GM10248 (cell line): Measurements from ENCODE around the gene CRYGC.
"Not testable (repeated sequence)": the region's sequence is repeated elsewhere in the genome, so short reads cannot be mapped to it uniquely, and the experiment has no call there.

Source experiments
- CTCF ChIA-PET: fragments of 300-600 bp; sonication (Branson Sonifier 250); formaldehyde crosslinking; extraction: SDS; loops from one replicate; lab custom pipeline; 2021; ENCODE audit warnings: antibody characterized with exemption; lab: Yijun Ruan, JAX
- POLR2A ChIA-PET: fragments of 350-650 bp; sonication (Branson Sonifier 250); formaldehyde crosslinking; extraction: SDS; loops from one replicate; lab custom pipeline; 2020; ENCODE audit warnings: antibody characterized with exemption; lab: Yijun Ruan, JAX
- DNase-seq: peaks from one replicate; pipeline ENCODE4 v3.0.0; 2012; ENCODE audit errors: extremely low spot score
- TF ChIP-seq, protein P1 (sequence below): IDR thresholded peaks from 2 replicates; pipeline ENCODE4 v1.5.1; 2012; ENCODE audit warnings: mild to moderate bottlenecking, low read depth; ENCODE audit errors: extremely low read depth, missing control alignments, control extremely low read depth

CRYGC gene

DNA sequence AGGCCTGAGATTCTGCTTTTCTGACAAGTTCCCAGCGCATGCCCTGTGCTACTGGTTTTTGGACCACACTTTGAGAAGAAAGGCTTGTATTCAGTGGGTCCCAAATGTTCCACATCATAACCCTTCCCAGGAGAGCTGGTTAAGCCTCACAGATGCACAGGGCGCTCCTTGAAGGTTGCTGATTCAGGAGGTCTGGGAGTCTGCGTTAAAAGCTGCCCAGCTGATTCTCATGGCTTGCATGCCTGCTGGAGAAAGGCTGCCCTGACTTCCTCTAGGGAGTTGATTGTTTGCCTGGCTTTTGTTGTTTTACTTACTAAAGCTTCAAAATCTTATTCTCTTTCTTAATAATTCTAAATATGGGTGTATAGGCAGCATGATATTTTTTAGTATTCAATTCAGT, 26.0 kb downstream of the CRYGC start:
- TF ChIP-seq, protein P1, sequence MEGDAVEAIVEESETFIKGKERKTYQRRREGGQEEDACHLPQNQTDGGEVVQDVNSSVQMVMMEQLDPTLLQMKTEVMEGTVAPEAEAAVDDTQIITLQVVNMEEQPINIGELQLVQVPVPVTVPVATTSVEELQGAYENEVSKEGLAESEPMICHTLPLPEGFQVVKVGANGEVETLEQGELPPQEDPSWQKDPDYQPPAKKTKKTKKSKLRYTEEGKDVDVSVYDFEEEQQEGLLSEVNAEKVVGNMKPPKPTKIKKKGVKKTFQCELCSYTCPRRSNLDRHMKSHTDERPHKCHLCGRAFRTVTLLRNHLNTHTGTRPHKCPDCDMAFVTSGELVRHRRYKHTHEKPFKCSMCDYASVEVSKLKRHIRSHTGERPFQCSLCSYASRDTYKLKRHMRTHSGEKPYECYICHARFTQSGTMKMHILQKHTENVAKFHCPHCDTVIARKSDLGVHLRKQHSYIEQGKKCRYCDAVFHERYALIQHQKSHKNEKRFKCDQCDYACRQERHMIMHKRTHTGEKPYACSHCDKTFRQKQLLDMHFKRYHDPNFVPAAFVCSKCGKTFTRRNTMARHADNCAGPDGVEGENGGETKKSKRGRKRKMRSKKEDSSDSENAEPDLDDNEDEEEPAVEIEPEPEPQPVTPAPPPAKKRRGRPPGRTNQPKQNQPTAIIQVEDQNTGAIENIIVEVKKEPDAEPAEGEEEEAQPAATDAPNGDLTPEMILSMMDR, result no peak
- no peak for DNase-seq
- POLR2A ChIA-PET, result no interaction called here
- CTCF ChIA-PET, result no interaction called here

DNA sequence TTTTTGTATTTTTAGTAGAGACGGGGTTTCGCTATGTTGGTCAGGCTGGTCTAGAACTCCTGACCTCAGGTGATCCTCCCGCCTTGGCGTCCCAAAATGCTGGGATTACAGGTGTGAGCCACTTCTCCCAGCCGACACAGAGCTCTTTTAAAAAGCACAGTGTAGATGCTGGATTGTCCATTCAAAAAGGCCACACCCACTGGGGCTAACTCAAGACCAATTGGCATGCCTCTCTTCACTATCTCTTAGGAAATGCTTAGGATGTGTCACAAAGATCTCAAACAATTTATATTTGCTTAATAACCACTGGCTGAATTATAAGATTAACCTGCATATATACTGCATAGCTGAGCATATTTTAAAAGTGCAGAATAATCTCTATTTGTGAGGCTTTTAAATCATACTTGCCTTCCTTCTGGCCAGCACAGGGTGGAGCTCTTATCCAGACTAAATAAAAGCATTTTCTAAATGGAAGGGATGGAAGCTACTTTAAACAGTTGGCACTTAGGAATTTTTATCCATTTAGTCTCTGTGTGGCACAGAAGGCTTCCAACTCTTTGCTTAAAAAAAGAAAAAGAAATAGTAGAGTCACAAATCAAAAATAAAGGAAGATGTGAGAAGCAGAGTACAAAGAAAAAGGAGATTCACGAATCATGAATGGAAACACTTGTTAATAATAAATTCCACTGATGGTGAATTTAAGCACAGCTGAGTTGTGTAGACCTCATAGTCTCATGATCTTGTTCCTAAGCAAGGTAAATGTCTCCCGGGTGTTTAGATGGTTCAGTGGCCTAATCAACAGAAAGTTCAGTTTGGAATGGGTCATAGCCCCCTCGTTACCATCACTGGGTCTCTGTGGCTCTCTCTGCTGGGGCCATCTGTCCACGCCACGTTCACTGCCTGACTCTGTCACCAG, 27.7 kb downstream of the CRYGC start:
- TF ChIP-seq, protein P1, result peak; percentile 5
- DNase-seq, result no peak
- CTCF ChIA-PET, result no interaction called here
- POLR2A ChIA-PET, result interaction anchor here (0.6 kb wide), 1 partner anchor 126 kb away, joined by 7 read pairs; no protein-coding TSS in a partner anchor

DNA sequence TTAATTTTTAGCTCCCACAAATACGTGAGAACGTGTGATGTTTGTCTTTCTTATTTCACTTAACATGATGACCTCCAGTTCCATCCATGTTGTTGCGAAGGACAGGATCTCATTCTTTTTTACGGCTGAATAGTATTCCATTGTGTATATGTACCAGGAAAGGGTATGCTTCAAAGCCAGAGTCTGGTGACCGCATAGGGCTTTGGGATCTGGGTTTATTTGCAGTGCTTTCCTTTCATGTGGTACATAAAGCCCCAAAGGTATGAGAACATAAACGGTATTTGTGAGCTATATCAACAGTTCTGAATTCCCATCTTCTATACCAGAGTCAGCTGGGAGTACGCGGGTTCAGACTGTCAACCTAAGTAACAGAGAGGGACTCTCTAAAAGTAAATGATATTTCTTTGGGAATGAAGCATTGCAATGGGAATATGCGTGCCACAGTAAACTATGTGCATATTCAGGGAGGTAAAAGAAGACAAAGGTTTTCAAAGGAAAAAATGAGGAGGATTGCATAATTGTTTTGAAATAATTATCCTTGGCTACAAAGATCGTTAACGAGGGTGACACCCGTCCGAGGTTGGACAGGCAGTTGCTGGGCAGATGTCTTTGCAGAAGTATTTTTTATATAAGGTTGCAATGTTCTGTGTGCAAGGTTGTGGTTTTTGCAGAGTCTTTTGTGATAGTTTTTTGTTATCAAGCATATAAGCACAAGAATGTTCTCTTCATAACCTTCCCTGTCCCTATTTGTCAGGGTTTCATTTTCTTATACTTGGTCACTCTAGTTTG, 29.8 kb downstream of the CRYGC start:
- CTCF ChIA-PET, result no interaction called here

DNA sequence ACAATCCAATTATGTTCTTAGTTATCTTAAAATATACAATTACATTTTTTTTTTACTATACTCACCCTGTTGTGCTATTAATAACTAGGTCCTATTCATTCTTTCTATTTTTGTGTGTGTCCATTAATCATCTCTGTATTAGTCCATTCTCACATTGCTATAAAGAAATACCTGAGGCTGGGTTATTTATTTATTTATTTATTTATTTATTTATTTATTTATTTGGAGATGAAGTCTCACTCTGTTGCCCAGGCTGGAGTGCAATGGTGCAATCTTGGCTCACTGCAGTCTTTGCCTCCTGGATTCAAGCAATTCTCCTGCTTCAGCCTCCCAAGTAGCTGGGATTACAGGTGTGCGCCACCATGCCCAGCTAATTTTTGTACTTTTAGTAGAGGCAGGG, 30.9 kb downstream of the CRYGC start:
- POLR2A ChIA-PET, CTCF ChIA-PET, DNase-seq: not testable (repeated sequence)

More for the DNA sequence above, 29.8 kb downstream of the CRYGC start:
- TF ChIP-seq, protein P1, result no peak
- POLR2A ChIA-PET, result no interaction called here
- DNase-seq, result no peak

DNA sequence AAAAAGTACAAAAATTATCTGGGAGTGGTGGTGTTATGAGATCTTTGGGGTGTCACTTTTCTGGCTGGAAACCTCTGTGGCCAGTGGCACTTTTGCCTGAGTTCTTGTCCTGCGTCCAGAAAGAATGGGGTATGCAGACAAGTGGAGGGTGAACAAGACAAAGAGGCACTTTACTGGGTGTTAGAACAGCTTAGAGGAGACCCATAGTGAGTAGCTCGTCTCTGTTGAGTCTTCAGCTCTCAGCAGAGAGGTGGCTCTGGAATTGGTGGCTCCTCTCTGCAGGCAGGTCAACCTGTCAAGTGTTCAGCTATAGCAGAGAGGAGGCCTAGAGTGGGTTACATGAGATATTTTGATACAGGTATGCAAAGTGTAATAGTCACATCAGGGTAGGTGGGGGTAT, 31.4 kb downstream of the CRYGC start:
- no peak for DNase-seq
- CTCF ChIA-PET, result no interaction called here
- TF ChIP-seq, protein P1, result no peak
- POLR2A ChIA-PET, result no interaction called here

DNA sequence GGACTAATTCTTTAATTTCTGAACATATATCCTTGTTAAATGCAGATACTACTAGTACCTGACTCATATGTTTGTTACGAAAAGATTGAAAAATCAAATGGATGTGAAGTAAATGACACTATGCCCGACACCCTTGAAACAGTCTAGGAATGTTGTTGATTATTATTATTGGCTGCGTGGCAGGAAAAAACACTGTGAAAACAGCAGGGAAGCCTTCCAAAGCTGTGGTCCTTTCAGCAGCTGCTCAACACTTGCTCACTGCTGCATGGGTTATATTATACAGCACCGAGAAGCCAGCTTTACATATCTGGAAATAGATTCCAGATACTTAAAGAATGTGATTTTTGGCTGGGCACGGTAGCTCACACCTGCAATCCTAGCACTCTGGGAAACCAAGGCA, 31.8 kb downstream of the CRYGC start:
- no peak for DNase-seq
- CTCF ChIA-PET, result no interaction called here

More for the DNA sequence above, 31.8 kb downstream of the CRYGC start:
- TF ChIP-seq, protein P1, result no peak
- POLR2A ChIA-PET, result no interaction called here
